CD14-positive monocyte (primary cell): ENCODE results near the gene AIFM3. TPM values are rescaled to one million over a fixed set of nuclear protein-coding genes. Genes with fewer than 3 reads are reported as not detected.

Experiments
- DNase-seq, 3 donors: peaks; one replicate each; pipeline ENCODE4 v3.0.0-alpha.2; 2011 to 2022
- H2AFZ ChIP-seq: 2 replicates; pipeline ENCODE4 v1.6.0; 2012; ENCODE audit warnings: mild to moderate bottlenecking, low read depth, low read length, inconsistent platforms; ENCODE audit not compliant: insufficient read depth, poor library complexity, severe bottlenecking
- H3K27ac ChIP-seq, 2 donors: 1 replicate in 1 of 2; 2 replicates in 1 of 2; pipeline ENCODE4 v1.5.1; 2012 to 2013; ENCODE audit warnings: low read length in 2 of 2, control low read depth in 1 of 2, inconsistent platforms in 1 of 2, low read depth in 1 of 2, mild to moderate bottlenecking in 1 of 2
- H3K27me3 ChIP-seq, 2 donors: one replicate each; pipeline versions ENCODE4 v1.6.0 to v1.6.1; 2011 to 2013; ENCODE audit warnings: low read length in 2 of 2; ENCODE audit not compliant: control insufficient read depth in 2 of 2, insufficient read depth in 2 of 2
- H3K36me3 ChIP-seq, 2 donors: replicated peaks in 1 of 2; 1 replicate in 1 of 2; 2 replicates in 1 of 2; pipeline versions ENCODE4 v1.5.1 to v1.6.1; 2012 to 2013; ENCODE audit warnings: low read length in 2 of 2, control low read depth in 1 of 2, inconsistent platforms in 1 of 2, mild to moderate bottlenecking in 1 of 2; ENCODE audit not compliant: insufficient read depth in 2 of 2, control insufficient read depth in 1 of 2
- H3K4me1 ChIP-seq, 2 donors: 1 replicate in 1 of 2; 2 replicates in 1 of 2; pipeline versions ENCODE4 v1.5.1 to v1.6.1; 2012 to 2013; ENCODE audit warnings: low read length in 2 of 2, control low read depth in 1 of 2, inconsistent platforms in 1 of 2, mild to moderate bottlenecking in 1 of 2, moderate library complexity in 1 of 2; ENCODE audit not compliant: insufficient read depth in 2 of 2, control insufficient read depth in 1 of 2
- H3K4me2 ChIP-seq: replicated peaks from 2 replicates; pipeline ENCODE3; 2012; ENCODE audit warnings: low read length, moderate library complexity, mild to moderate bottlenecking; ENCODE audit not compliant: poor library complexity, severe bottlenecking; ENCODE audit errors: extremely low read depth
- H3K4me3 ChIP-seq, 3 experiments: fragments of 200-600 bp in 1 of 3; sonication (generic) in 1 of 3; replicated peaks in 1 of 3; 1 replicate in 2 of 3; 2 replicates in 1 of 3; pipeline ENCODE4 v1.5.1; 2011 to 2013; ENCODE audit warnings: low read length in 3 of 3, mild to moderate bottlenecking in 3 of 3, control low read depth in 2 of 3, low read depth in 2 of 3, inconsistent platforms in 1 of 3, moderate library complexity in 1 of 3
- H3K79me2 ChIP-seq: 2 replicates; pipeline ENCODE4 v1.6.0; 2012; ENCODE audit warnings: mild to moderate bottlenecking, control low read depth, inconsistent platforms, low read length, moderate library complexity; ENCODE audit not compliant: insufficient read depth
- H3K9ac ChIP-seq: 2 replicates; pipeline ENCODE4 v1.6.0; 2017; ENCODE audit warnings: low read length, mild to moderate bottlenecking; ENCODE audit not compliant: insufficient read depth, poor library complexity, severe bottlenecking
- H3K9me3 ChIP-seq, 2 donors: replicated peaks in 1 of 2; 1 replicate in 1 of 2; 2 replicates in 1 of 2; pipeline versions ENCODE4 v1.5.1 to v1.6.1; 2012 to 2013; ENCODE audit warnings: low read length in 2 of 2, control low read depth in 1 of 2; ENCODE audit not compliant: control insufficient read depth in 1 of 2, insufficient read depth in 1 of 2
- H4K20me1 ChIP-seq: 2 replicates; pipeline ENCODE4 v1.6.0; 2012; ENCODE audit warnings: mild to moderate bottlenecking, low read length, control low read depth, moderate library complexity; ENCODE audit not compliant: insufficient read depth
- H3K27ac Mint-ChIP-seq, 7 donors: one replicate each; pipeline ENCODE4 v1.8.0; 2020; ENCODE audit warnings: mild to moderate bottlenecking in 7 of 7, mixed read lengths in 7 of 7, moderate library complexity in 6 of 7, inconsistent platforms in 2 of 7
- H3K27me3 Mint-ChIP-seq, 3 donors: one replicate each; pipeline ENCODE4 v1.8.0; 2021 to 2022; ENCODE audit warnings: low read depth in 3 of 3, mild to moderate bottlenecking in 3 of 3, mixed read lengths in 3 of 3, moderate library complexity in 3 of 3, inconsistent platforms in 1 of 3
- H3K36me3 Mint-ChIP-seq, 2 donors: one replicate each; pipeline ENCODE4 v1.8.0; 2020; ENCODE audit warnings: mixed read lengths in 2 of 2, inconsistent platforms in 1 of 2, mild to moderate bottlenecking in 1 of 2
- H3K4me1 Mint-ChIP-seq: one replicate; pipeline ENCODE4 v1.8.0; 2020; ENCODE audit warnings: mild to moderate bottlenecking, mixed read lengths
- H3K4me3 Mint-ChIP-seq, 2 donors: one replicate each; pipeline ENCODE4 v1.8.0; 2020; ENCODE audit warnings: mild to moderate bottlenecking in 2 of 2, mixed read lengths in 2 of 2, moderate library complexity in 1 of 2
- H3K9me3 Mint-ChIP-seq, 7 donors: one replicate each; pipeline ENCODE4 v1.8.0; 2020 to 2022; ENCODE audit warnings: mixed read lengths in 7 of 7, mild to moderate bottlenecking in 6 of 7, moderate library complexity in 6 of 7, inconsistent platforms in 2 of 7
- WGBS: methylation state at CpG from one replicate; pipeline ENCODE4 v1.1.5; 2013; ENCODE audit warnings: missing lambda C conversion rate; ENCODE audit not compliant: insufficient coverage; 5-methylcytosine and 5-hydroxymethylcytosine counted together
- intact Hi-C, 2 donors: fragments of 100-400 bp; cut with micrococcal nuclease; formaldehyde crosslinking; loops; one replicate each; pipeline versions ENCODE4 v1.15.0 to v1.15.1; 2023
- polyA plus RNA-seq, 3 donors: library from polyadenylated mRNA; depleted of rRNA in 1 of 3; unstranded in 2 of 3; stranded (reverse) in 1 of 3; fragments of 300-500 nt in 2 of 3; fragments of >200 nt in 1 of 3; fragmentation: Illumina TruSeq in 2 of 3; gene quantifications; 1 replicate in 2 of 3; 2 replicates in 1 of 3; pipeline ENCODE4 v1.2.3, GENCODE V29; 2012 to 2021
- TF ChIP-seq, protein P1 (sequence below): fragments of 200-600 bp; IDR thresholded peaks from one replicate; pipeline ENCODE4 v1.8.0; 2022; ENCODE audit warnings: antibody characterized with exemption, mild to moderate bottlenecking

AIFM3 gene
- polyA plus RNA-seq, 3 donors: 2.1 to 40.9 (median 2.3) TPM

DNA sequence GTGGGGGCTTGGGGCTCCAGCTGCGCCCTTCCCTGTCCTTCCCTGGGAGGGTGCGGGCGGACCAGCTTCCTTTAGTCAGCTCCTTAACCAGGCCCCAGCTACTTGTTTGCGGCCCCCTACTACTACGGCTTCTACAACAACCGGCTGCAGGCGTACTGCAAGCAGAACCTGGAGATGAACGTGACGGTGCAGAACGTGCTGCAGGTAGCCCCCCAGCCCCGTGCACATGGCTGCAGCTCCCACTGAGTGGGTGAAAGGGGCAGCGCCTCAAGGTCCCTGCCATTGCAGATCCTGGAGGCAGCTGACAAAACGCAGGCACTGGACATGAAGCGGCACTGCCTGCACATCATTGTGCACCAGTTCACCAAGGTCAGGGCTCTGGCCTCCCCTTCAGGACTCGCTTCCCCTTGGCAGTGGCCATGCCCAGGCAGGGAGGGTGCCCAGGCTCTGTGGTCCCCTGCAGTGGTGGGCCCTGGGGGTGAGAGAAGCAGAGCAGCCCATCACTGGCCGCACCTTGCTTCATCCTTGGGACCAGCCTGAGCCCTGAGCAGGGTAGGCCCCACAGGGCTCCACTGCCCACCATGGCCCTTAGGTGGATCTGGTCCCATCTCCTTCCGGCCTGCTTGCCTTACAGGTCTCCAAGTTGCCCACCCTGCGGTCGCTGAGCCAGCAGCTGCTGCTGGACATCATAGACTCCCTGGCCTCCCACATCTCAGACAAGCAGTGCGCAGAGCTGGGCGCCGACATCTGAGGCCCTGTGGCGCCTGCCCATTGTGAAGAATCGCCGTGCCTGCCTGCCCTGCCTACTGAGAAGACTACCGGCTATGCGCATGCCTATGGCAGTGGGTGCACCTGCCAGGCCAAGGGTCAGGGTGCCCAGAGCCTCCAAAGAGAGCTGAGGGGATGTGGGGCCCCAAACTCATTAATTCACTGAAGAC lies 29.8 kb downstream of the AIFM3 start:
- TF ChIP-seq, protein P1, sequence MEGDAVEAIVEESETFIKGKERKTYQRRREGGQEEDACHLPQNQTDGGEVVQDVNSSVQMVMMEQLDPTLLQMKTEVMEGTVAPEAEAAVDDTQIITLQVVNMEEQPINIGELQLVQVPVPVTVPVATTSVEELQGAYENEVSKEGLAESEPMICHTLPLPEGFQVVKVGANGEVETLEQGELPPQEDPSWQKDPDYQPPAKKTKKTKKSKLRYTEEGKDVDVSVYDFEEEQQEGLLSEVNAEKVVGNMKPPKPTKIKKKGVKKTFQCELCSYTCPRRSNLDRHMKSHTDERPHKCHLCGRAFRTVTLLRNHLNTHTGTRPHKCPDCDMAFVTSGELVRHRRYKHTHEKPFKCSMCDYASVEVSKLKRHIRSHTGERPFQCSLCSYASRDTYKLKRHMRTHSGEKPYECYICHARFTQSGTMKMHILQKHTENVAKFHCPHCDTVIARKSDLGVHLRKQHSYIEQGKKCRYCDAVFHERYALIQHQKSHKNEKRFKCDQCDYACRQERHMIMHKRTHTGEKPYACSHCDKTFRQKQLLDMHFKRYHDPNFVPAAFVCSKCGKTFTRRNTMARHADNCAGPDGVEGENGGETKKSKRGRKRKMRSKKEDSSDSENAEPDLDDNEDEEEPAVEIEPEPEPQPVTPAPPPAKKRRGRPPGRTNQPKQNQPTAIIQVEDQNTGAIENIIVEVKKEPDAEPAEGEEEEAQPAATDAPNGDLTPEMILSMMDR: no peak
- Histone ChIP-seq H3K27me3 (no peaks in the 10 kb centered on the region), H4K20me1 (no peaks in the 10 kb centered on the region), H3K36me3 (peaks cover 72 to 83% of the 10 kb centered on the region in 2 donors), H3K4me3 (no peak overlapping the region), H3K9me3 (no peaks in the 10 kb centered on the region), H3K79me2 (peaks cover 13% of the 10 kb centered on the region), H3K27ac (no peak overlapping the region), H3K4me2 (no peak overlapping the region), H3K4me1 (peaks cover 14 to 16% of the 10 kb centered on the region in 2 donors), H3K9ac (no peak overlapping the region), H2AFZ (no peak overlapping the region)
- Mint-ChIP-seq H3K4me1 (peaks cover 15% of the 10 kb centered on the region), H3K9me3 (no peaks in the 10 kb centered on the region), H3K27me3 (peaks cover 0 to 6% (median 0%) of the 10 kb centered on the region in 3 donors), H3K27ac (no peak overlapping the region), H3K36me3 (peaks cover 38 to 68% of the 10 kb centered on the region in 2 donors), H3K4me3 (no peak overlapping the region)
- no peak for DNase-seq
- WGBS: 95% methylated on average over 27 of the region's 27 CpGs
- intact Hi-C loops: no loop called here

DNA sequence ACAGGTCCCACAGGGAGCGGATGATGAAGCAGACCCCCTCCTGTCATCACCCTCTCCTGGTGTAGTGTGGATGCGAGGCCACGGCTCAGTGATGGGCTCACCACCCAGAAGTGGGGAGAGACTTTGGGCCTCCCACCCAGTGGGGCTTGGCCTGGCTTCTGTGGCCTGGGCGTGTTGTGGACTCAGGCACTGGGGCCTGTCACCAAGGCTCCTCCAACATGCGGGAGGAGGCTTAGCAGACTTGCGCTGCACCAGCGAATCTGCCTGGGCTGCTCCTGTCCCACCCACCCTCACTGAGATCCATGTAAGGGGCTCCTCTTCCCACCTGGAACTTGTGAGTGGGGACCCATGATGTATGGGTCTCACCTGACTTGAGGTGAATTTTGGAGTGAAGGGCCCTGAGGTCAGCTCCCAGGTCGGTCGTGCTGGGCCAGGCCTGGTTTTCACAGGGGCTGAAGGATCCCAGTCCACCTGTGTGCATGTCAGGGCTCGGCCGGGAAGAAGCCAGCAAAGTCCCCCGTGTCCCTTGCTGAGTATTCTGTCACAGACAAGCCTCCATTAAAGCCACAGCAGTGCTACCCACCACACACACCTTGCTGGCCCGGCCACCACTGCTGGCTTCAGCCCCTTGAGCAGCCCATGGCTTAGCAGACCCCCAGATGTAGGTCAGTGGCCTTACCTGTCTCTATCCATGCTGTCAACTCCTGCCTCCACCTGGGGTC lies 30.6 kb downstream of the AIFM3 start:
- Histone ChIP-seq H3K27ac (no peak overlapping the region), H2AFZ (no peak overlapping the region), H3K4me3 (no peak overlapping the region), H3K36me3 (peaks cover 63 to 75% of the 10 kb centered on the region in 2 donors), H3K4me2 (no peak overlapping the region), H3K4me1 (peaks cover 15 to 19% of the 10 kb centered on the region in 2 donors), H3K79me2 (peaks cover 13% of the 10 kb centered on the region), H3K9ac (no peak overlapping the region), H4K20me1 (no peaks in the 10 kb centered on the region), H3K27me3 (no peaks in the 10 kb centered on the region), H3K9me3 (no peaks in the 10 kb centered on the region)
- Mint-ChIP-seq H3K36me3 (peaks cover 29 to 60% of the 10 kb centered on the region in 2 donors), H3K27ac (peak overlapping the region in 4 of 7 donors; percentile 13 to 50 (median 27)), H3K9me3 (no peaks in the 10 kb centered on the region), H3K27me3 (peaks cover 0 to 6% (median 0%) of the 10 kb centered on the region in 3 donors), H3K4me1 (peaks cover 17% of the 10 kb centered on the region), H3K4me3 (no peak overlapping the region)
- TF ChIP-seq, protein P1: no peak
- DNase-seq: no peak
- intact Hi-C loops: no loop called here
- 89% methylated on average over 7 of the region's 13 CpGs for WGBS
